ENCODE data around the gene VSTM2B. TPM values are rescaled to one million over a fixed set of nuclear protein-coding genes. Genes with fewer than 3 reads are reported as not detected.
"Not testable (repeated sequence)": the region's sequence is repeated elsewhere in the genome, so short reads cannot be mapped to it uniquely, and the experiment has no call there.

Gene VSTM2B
- total RNA-seq, 4 donors from 2014 or later, result not detected

- TF ChIP-seq CTCF (IDR thresholded peaks at IDR 0.05) (no peak), POLR2A (IDR thresholded peaks at IDR 0.05) (no peak)
- no peak overlapping the region for H3K27ac ChIP-seq
- intact Hi-C loops (cut with DNase I; ENCODE audit: low total_unique reads), result no loop called here
- DNase-seq, result no peak
- no peaks in the 10 kb centered on the region for H3K9me3 ChIP-seq
- H3K36me3 ChIP-seq, result no peaks in the 10 kb centered on the region
- no peaks in the 10 kb centered on the region for H3K4me1 ChIP-seq
- no peaks in the 10 kb centered on the region for H3K27me3 ChIP-seq
- no peak overlapping the region for H3K4me3 ChIP-seq
These were observed 16.5 kb downstream of the VSTM2B start for GRCh38 chr19:29542327-29542726.

GRCh38 chr19:29542776-29543175, 17.0 kb downstream of the VSTM2B start:
- TF ChIP-seq POLR2A (IDR thresholded peaks at IDR 0.05), result no peak
- no peak for TF ChIP-seq CTCF (IDR thresholded peaks at IDR 0.05)
- H3K4me1 ChIP-seq, result no peaks in the 10 kb centered on the region
- no peak for DNase-seq
- intact Hi-C loops (cut with DNase I; ENCODE audit: low total_unique reads), result no loop called here
- no peaks in the 10 kb centered on the region for H3K27me3 ChIP-seq
- H3K9me3 ChIP-seq, result no peaks in the 10 kb centered on the region
- no peak overlapping the region for H3K4me3 ChIP-seq
- no peaks in the 10 kb centered on the region for H3K36me3 ChIP-seq
- H3K27ac ChIP-seq, result no peak overlapping the region

GRCh38 chr19:29543381-29543780, 17.6 kb downstream of the VSTM2B start:
- no peak for DNase-seq
- Histone ChIP-seq H3K4me1 (no peaks in the 10 kb centered on the region), H3K27ac (no peak overlapping the region), H3K9me3 (no peaks in the 10 kb centered on the region), H3K27me3 (no peaks in the 10 kb centered on the region), H3K4me3 (no peak overlapping the region), H3K36me3 (no peaks in the 10 kb centered on the region)
- intact Hi-C loops (cut with DNase I; ENCODE audit: low total_unique reads), result no loop called here
- no peak for TF ChIP-seq POLR2A (IDR thresholded peaks at IDR 0.05)
- no peak for TF ChIP-seq CTCF (IDR thresholded peaks at IDR 0.05)

- TF ChIP-seq POLR2A (IDR thresholded peaks at IDR 0.05), result no peak
- no peak for TF ChIP-seq CTCF (IDR thresholded peaks at IDR 0.05)
- Histone ChIP-seq H3K4me3 (no peak overlapping the region), H3K4me1 (no peaks in the 10 kb centered on the region), H3K9me3 (no peaks in the 10 kb centered on the region), H3K36me3 (no peaks in the 10 kb centered on the region), H3K27ac (no peak overlapping the region), H3K27me3 (no peaks in the 10 kb centered on the region)
- intact Hi-C loops (cut with DNase I; ENCODE audit: low total_unique reads), result no loop called here
- DNase-seq, result peak in 1 of 2 donors; percentile 1
These were observed 19.0 kb downstream of the VSTM2B start for GRCh38 chr19:29544656-29545360.

- DNase-seq; H3K4me1 ChIP-seq; H3K9me3 ChIP-seq; H3K4me3 ChIP-seq; H3K27me3 ChIP-seq; H3K36me3 ChIP-seq; intact Hi-C loops (cut with DNase I; ENCODE audit: low total_unique reads); H3K27ac ChIP-seq: not testable (repeated sequence)
These were observed 19.7 kb downstream of the VSTM2B start for GRCh38 chr19:29545447-29545846.

Measured in uterus (tissue), 4 donors.